Measurements from ENCODE around the gene PROKR1. TPM values are rescaled to one million over a fixed set of nuclear protein-coding genes. Genes with fewer than 3 reads are reported as not detected.

Gene PROKR1
- total RNA-seq, 1 donor from 2014 or later, result 0.41 TPM

DNA sequence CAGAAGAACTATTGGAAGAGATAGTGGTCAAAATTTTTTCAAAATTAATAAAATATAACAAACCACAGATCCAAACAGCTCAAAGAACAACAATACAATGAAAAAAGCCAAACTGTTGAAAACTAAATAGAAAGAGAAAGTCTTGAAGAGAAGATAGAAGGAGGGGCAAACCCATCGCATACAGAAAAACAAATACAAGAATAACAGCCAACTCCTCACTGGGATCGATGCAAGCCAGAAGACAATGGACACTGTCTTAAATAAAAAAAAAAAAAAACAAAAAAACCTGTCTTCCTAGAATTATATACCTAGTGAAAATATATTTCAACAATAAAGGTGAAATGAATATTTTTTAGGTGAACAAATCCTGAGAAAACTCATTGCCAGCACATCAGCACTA, 57.2 kb downstream of the PROKR1 start:
- no peaks in the 10 kb centered on the region for H3K36me3 Mint-ChIP-seq
- no peaks in the 10 kb centered on the region for H3K27me3 Mint-ChIP-seq
- no peaks in the 10 kb centered on the region for H3K4me1 Mint-ChIP-seq (ENCODE audit: unreplicated experiment)
- DNase-seq (ENCODE audit: extremely low spot score, unreplicated experiment), result no peak
- H3K27ac Mint-ChIP-seq, result no peak overlapping the region
- TF ChIP-seq, protein P1, sequence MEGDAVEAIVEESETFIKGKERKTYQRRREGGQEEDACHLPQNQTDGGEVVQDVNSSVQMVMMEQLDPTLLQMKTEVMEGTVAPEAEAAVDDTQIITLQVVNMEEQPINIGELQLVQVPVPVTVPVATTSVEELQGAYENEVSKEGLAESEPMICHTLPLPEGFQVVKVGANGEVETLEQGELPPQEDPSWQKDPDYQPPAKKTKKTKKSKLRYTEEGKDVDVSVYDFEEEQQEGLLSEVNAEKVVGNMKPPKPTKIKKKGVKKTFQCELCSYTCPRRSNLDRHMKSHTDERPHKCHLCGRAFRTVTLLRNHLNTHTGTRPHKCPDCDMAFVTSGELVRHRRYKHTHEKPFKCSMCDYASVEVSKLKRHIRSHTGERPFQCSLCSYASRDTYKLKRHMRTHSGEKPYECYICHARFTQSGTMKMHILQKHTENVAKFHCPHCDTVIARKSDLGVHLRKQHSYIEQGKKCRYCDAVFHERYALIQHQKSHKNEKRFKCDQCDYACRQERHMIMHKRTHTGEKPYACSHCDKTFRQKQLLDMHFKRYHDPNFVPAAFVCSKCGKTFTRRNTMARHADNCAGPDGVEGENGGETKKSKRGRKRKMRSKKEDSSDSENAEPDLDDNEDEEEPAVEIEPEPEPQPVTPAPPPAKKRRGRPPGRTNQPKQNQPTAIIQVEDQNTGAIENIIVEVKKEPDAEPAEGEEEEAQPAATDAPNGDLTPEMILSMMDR (conservative IDR thresholded peaks at IDR 0.05), result no peak
- H3K4me3 Mint-ChIP-seq, result no peak overlapping the region
- H3K9me3 Mint-ChIP-seq, result no peaks in the 10 kb centered on the region

DNA sequence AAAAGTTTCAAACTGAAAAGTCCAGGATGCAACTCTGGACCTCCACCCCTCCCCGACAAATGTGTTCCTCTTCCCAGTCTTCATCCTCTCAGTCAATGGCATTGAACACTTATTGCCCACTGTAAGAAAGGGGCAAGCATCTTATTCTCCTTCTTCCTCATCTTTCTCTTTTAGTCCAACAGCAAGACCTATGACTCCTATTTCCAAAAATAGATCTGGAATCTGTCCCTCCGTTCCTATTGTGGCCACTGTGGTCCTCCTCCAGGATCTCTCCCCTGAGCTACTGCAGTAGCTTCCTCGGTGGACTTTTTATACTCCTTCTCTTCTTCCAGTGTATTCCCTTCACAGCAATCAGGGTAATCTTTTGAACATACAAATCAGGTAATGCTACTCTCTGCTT, 63.3 kb downstream of the PROKR1 start:
- TF ChIP-seq, protein P1 (conservative IDR thresholded peaks at IDR 0.05), result no peak
- peaks cover 24% of the 10 kb centered on the region for H3K27me3 Mint-ChIP-seq
- DNase-seq (ENCODE audit: extremely low spot score, unreplicated experiment), result no peak
- H3K4me1 Mint-ChIP-seq (ENCODE audit: unreplicated experiment), result peaks cover 6% of the 10 kb centered on the region
- H3K4me3 Mint-ChIP-seq, result no peak overlapping the region
- H3K27ac Mint-ChIP-seq, result no peak overlapping the region
- H3K9me3 Mint-ChIP-seq, result no peaks in the 10 kb centered on the region
- no peaks in the 10 kb centered on the region for H3K36me3 Mint-ChIP-seq

Other genes with a start within 250 kb of the PROKR1 start
- 1.00 and 2.0 TPM in 2 replicates for gene FBXO48, start 176.3 kb upstream of the PROKR1 start, total RNA-seq (ENCODE audit: low replicate concordance)
- 3.8 and 6.2 TPM in 2 replicates for gene APLF, start 176.0 kb upstream of the PROKR1 start, total RNA-seq (ENCODE audit: low replicate concordance)
- 1.1 and 2.4 TPM in 2 replicates for gene ARHGAP25, start 91.2 kb downstream of the PROKR1 start, total RNA-seq (ENCODE audit: low replicate concordance)
- 0.36 TPM in 1 of 2 replicates, not detected in the other for gene BMP10, start 227.8 kb downstream of the PROKR1 start, total RNA-seq (ENCODE audit: low replicate concordance)

All from type B pancreatic cell (in vitro differentiated cells).